HEK293 (cell line): ENCODE data around the gene GLIS1.

Source experiments
- CTCF ChIA-PET: fragments of 350-600 bp; formaldehyde crosslinking; extraction: SDS; loops from one replicate; lab custom pipeline; 2021; ENCODE audit warnings: antibody characterized with exemption; lab: Yijun Ruan, JAX
- POLR2A ChIA-PET: fragments of 300-600 bp; formaldehyde crosslinking; extraction: SDS; loops from one replicate; lab custom pipeline; 2020; ENCODE audit warnings: antibody characterized with exemption, inconsistent platforms; lab: Yijun Ruan, JAX
- H3K27ac ChIP-seq: fragments of 200-500 bp; sonication (Bioruptor generic); 2 replicates; pipeline ENCODE4 v1.5.1; 2014; ENCODE audit warnings: low read depth, low read length, control low read depth, inconsistent platforms; ENCODE audit errors: extremely low read depth
- H3K36me3 ChIP-seq, 2 experiments: fragments of 200-500 bp in 1 of 2; sonication (Bioruptor generic) in 1 of 2; 1 replicate in 1 of 2; 2 replicates in 1 of 2; pipeline ENCODE4 v1.5.1; 2014 to 2017; ENCODE audit warnings: inconsistent platforms in 2 of 2, low read length in 2 of 2; ENCODE audit not compliant: control insufficient read depth in 2 of 2, insufficient read depth in 1 of 2
- H3K4me1 ChIP-seq: fragments of 200-500 bp; sonication (Bioruptor generic); 2 replicates; pipeline ENCODE4 v1.5.1; 2014; ENCODE audit warnings: mild to moderate bottlenecking, low read length, inconsistent platforms; ENCODE audit not compliant: control insufficient read depth, insufficient read depth
- H3K4me3 ChIP-seq: 2 replicates; pipeline ENCODE4 v1.5.1; 2011; ENCODE audit warnings: low read depth, mild to moderate bottlenecking, control low read depth, low read length, moderate library complexity
- H3K9me3 ChIP-seq: fragments of 200-500 bp; sonication (Bioruptor generic); 2 replicates; pipeline ENCODE4 v1.5.1; 2014; ENCODE audit warnings: low read depth, low read length, inconsistent platforms; ENCODE audit not compliant: control insufficient read depth, insufficient read depth
- GFI1B ChIP-seq: fragments of 450-650 bp; formaldehyde crosslinking; IDR thresholded peaks from 2 replicates; pipeline ENCODE4 v1.5.1; 2016; ENCODE audit warnings: missing biosample characterization, missing genetic modification characterization
- HOXA7 ChIP-seq: sonication (generic); formaldehyde crosslinking; IDR thresholded peaks from 2 replicates; pipeline ENCODE4 v1.8.1; 2022; ENCODE audit warnings: missing genetic modification reagents, borderline replicate concordance
- KLF1 ChIP-seq: fragments of 450-650 bp; formaldehyde crosslinking; IDR thresholded peaks from 2 replicates; pipeline ENCODE4 v1.5.1; 2016; ENCODE audit warnings: missing biosample characterization, missing genetic modification characterization
- KLF7 ChIP-seq: fragments of 450-650 bp; formaldehyde crosslinking; IDR thresholded peaks from 2 replicates; pipeline ENCODE4 v1.5.1; 2016; ENCODE audit warnings: missing biosample characterization, missing genetic modification characterization, borderline replicate concordance
- PRDM1 ChIP-seq: fragments of 450-650 bp; formaldehyde crosslinking; IDR thresholded peaks from 2 replicates; pipeline ENCODE4; 2016; ENCODE audit warnings: missing biosample characterization, missing genetic modification characterization
- TSHZ1 ChIP-seq: fragments of 450-650 bp; formaldehyde crosslinking; IDR thresholded peaks from 2 replicates; pipeline ENCODE4 v1.5.1; 2016; ENCODE audit warnings: missing biosample characterization, missing genetic modification characterization, borderline replicate concordance
- ZBTB17 ChIP-seq: fragments of 450-650 bp; formaldehyde crosslinking; IDR thresholded peaks from 2 replicates; pipeline ENCODE4 v1.5.1; 2016; ENCODE audit warnings: missing biosample characterization, missing genetic modification characterization
- ZBTB20 ChIP-seq: fragments of 450-650 bp; formaldehyde crosslinking; IDR thresholded peaks from 2 replicates; pipeline ENCODE4 v1.5.1; 2016; ENCODE audit warnings: missing biosample characterization, missing genetic modification characterization
- ZBTB26 ChIP-seq: fragments of 450-650 bp; formaldehyde crosslinking; optimal IDR thresholded peaks from 2 replicates; pipeline ENCODE3; 2016; ENCODE audit warnings: missing biosample characterization, mild to moderate bottlenecking, missing genetic modification characterization
- ZBTB44 ChIP-seq: fragments of 450-650 bp; IDR thresholded peaks from 2 replicates; pipeline ENCODE4 v1.5.1; 2018; ENCODE audit warnings: missing biosample characterization, mild to moderate bottlenecking, missing genetic modification characterization
- ZBTB8A ChIP-seq: fragments of 450-650 bp; formaldehyde crosslinking; IDR thresholded peaks from 2 replicates; pipeline ENCODE4 v1.5.1; 2016; ENCODE audit warnings: missing biosample characterization, missing genetic modification characterization
- ZNF121 ChIP-seq: fragments of 450-650 bp; formaldehyde crosslinking; IDR thresholded peaks from 2 replicates; pipeline ENCODE4 v1.5.1; 2016; ENCODE audit warnings: missing biosample characterization, missing genetic modification characterization
- ZNF335 ChIP-seq: fragments of 450-650 bp; formaldehyde crosslinking; conservative IDR thresholded peaks from 2 replicates; pipeline ENCODE4 v1.5.1; 2016; ENCODE audit warnings: missing biosample characterization, missing genetic modification characterization
- ZNF510 ChIP-seq: fragments of 450-650 bp; formaldehyde crosslinking; IDR thresholded peaks from 2 replicates; pipeline ENCODE4 v1.5.1; 2018; ENCODE audit warnings: mild to moderate bottlenecking, missing genetic modification characterization, missing biosample characterization; ENCODE audit not compliant: insufficient replicate concordance
- ZNF571 ChIP-seq: fragments of 450-650 bp; formaldehyde crosslinking; IDR thresholded peaks from 2 replicates; pipeline ENCODE4 v1.5.0; 2017; ENCODE audit warnings: missing biosample characterization, missing genetic modification characterization
- ZNF610 ChIP-seq: fragments of 450-650 bp; formaldehyde crosslinking; IDR thresholded peaks from 2 replicates; pipeline ENCODE4 v1.5.1; 2016; ENCODE audit warnings: missing biosample characterization, missing genetic modification characterization, borderline replicate concordance
- ZNF621 ChIP-seq: fragments of 450-650 bp; formaldehyde crosslinking; IDR thresholded peaks from 2 replicates; pipeline ENCODE4 v1.5.1; 2017; ENCODE audit warnings: missing biosample characterization, missing genetic modification characterization
- ZNF645 ChIP-seq: fragments of 450-650 bp; formaldehyde crosslinking; IDR thresholded peaks from 2 replicates; pipeline ENCODE4; 2016; ENCODE audit warnings: missing biosample characterization, missing genetic modification characterization
- ZNF785 ChIP-seq: fragments of 450-650 bp; formaldehyde crosslinking; IDR thresholded peaks from 2 replicates; pipeline ENCODE4 v1.5.1; 2016; ENCODE audit warnings: missing biosample characterization, missing genetic modification characterization
- ZNF843 ChIP-seq: fragments of 450-650 bp; formaldehyde crosslinking; IDR thresholded peaks from 2 replicates; pipeline ENCODE4 v1.5.1; 2016; ENCODE audit warnings: missing biosample characterization, missing genetic modification characterization
- ZXDB ChIP-seq: fragments of 450-650 bp; formaldehyde crosslinking; IDR thresholded peaks from 2 replicates; pipeline ENCODE4 v1.5.1; 2016; ENCODE audit warnings: missing biosample characterization, missing genetic modification characterization

Gene GLIS1

GRCh38 chr1:53573931-53574330 is 165.0 kb downstream of the GLIS1 start:
- POLR2A ChIA-PET = no interaction called here
- CTCF ChIA-PET = no interaction called here
- Histone ChIP-seq H3K9me3 (no peaks in the 10 kb centered on the region), H3K4me3 (no peak overlapping the region), H3K36me3 (no peaks in the 10 kb centered on the region), H3K4me1 (no peaks in the 10 kb centered on the region; the same call in 1 of the 2 replicates), H3K27ac (no peak overlapping the region)
- TF ChIP-seq ZNF843 (no peak), ZBTB44 (no peak), KLF7 (no peak), TSHZ1 (tag by site-specific recombination) (no peak), ZXDB (tag by site-specific recombination) (no peak), ZBTB26 (tag by site-specific recombination) (no peak), ZBTB8A (no peak), HOXA7 (CRISPR knock-in tag) (no peak), ZNF610 (tag by site-specific recombination) (no peak), ZNF621 (tag by site-specific recombination) (no peak), ZNF785 (tag by site-specific recombination) (no peak), ZNF645 (tag by site-specific recombination) (no peak)

- ChIA-PET POLR2A (no interaction called here), CTCF (interaction anchor here (0.5 to 1.9 kb wide), 2 partner anchors 10 to 1001 kb away, joined by 3 to 6 read pairs; no protein-coding TSS in a partner anchor)
- Histone ChIP-seq H3K4me3 (no peak overlapping the region), H3K27ac (no peak overlapping the region), H3K36me3 (no peaks in the 10 kb centered on the region), H3K9me3 (no peaks in the 10 kb centered on the region), H3K4me1 (no peaks in the 10 kb centered on the region; the same call in 1 of the 2 replicates)
- TF ChIP-seq ZNF335 (tag by site-specific recombination) (no peak), KLF1 (tag by site-specific recombination) (no peak), ZBTB26 (tag by site-specific recombination) (no peak), ZBTB20 (tag by site-specific recombination) (no peak), ZNF510 (tag by site-specific recombination) (no peak), GFI1B (tag by site-specific recombination) (no peak), ZNF121 (tag by site-specific recombination) (no peak), PRDM1 (tag by site-specific recombination) (no peak), ZBTB17 (tag by site-specific recombination) (no peak), ZNF571 (tag by site-specific recombination) (no peak)
These were observed 165.4 kb downstream of the GLIS1 start for GRCh38 chr1:53573522-53573921.
